HG03066 (cell line): Measurements from ENCODE around the gene DSCAML1.

Experiments
- ATAC-seq: cut with Tn5 transposase; IDR thresholded peaks from one replicate; pipeline ENCODE4 v1.9.1; 2021; ENCODE audit warnings: low read depth; ENCODE audit not compliant: unreplicated experiment

The DSCAML1 gene

GRCh38 chr11:117702946-117703598 is 93.9 kb downstream of the DSCAML1 start:
- ATAC-seq = no peak

GRCh38 chr11:117701781-117702180 is 95.2 kb downstream of the DSCAML1 start:
- no peak for ATAC-seq

- ATAC-seq = no peak
Measured at GRCh38 chr11:117700551-117700950, 96.5 kb downstream of the DSCAML1 start.

GRCh38 chr11:117697319-117697718 is 99.7 kb downstream of the DSCAML1 start:
- no peak for ATAC-seq

- ATAC-seq = no peak
Measured at GRCh38 chr11:117696540-117696939, 100.5 kb downstream of the DSCAML1 start.

GRCh38 chr11:117693344-117693743 is 103.7 kb downstream of the DSCAML1 start:
- ATAC-seq = no peak

GRCh38 chr11:117691516-117691915 is 105.5 kb downstream of the DSCAML1 start:
- no peak for ATAC-seq

- no peak for ATAC-seq
Measured at GRCh38 chr11:117691218-117691514, 105.8 kb downstream of the DSCAML1 start.

GRCh38 chr11:117690484-117691217 is 106.4 kb downstream of the DSCAML1 start:
- no peak for ATAC-seq

GRCh38 chr11:117688255-117688797 is 108.7 kb downstream of the DSCAML1 start:
- no peak for ATAC-seq

GRCh38 chr11:117687776-117688175 is 109.2 kb downstream of the DSCAML1 start:
- no peak for ATAC-seq

GRCh38 chr11:117686711-117687110 is 110.3 kb downstream of the DSCAML1 start:
- no peak for ATAC-seq

- no peak for ATAC-seq
Measured at GRCh38 chr11:117685566-117685965, 111.5 kb downstream of the DSCAML1 start.

- ATAC-seq = no peak
Measured at GRCh38 chr11:117684731-117685130, 112.3 kb downstream of the DSCAML1 start.

GRCh38 chr11:117684111-117684510 is 112.9 kb downstream of the DSCAML1 start:
- ATAC-seq = no peak

GRCh38 chr11:117681438-117681837 is 115.6 kb downstream of the DSCAML1 start:
- no peak for ATAC-seq

- ATAC-seq = no peak
Measured at GRCh38 chr11:117679461-117679860, 117.6 kb downstream of the DSCAML1 start.

- ATAC-seq = no peak
Measured at GRCh38 chr11:117678658-117679406, 118.2 kb downstream of the DSCAML1 start.

GRCh38 chr11:117677729-117678310 is 119.2 kb downstream of the DSCAML1 start:
- no peak for ATAC-seq

GRCh38 chr11:117676501-117676900 is 120.5 kb downstream of the DSCAML1 start:
- no peak for ATAC-seq

GRCh38 chr11:117673602-117674001 is 123.4 kb downstream of the DSCAML1 start:
- no peak for ATAC-seq
